Iris pigment epithelial cell (primary cell): ENCODE data around the gene ARID1B.

Source experiments
- DNase-seq: peaks from one replicate; pipeline ENCODE4 v3.0.0-alpha.2; 2011; ENCODE audit warnings: low read depth

ARID1B gene

GRCh38 chr6:156852147-156852857 is 75.1 kb downstream of the ARID1B start:
- no peak for DNase-seq

GRCh38 chr6:156852858-156853216 is 75.7 kb downstream of the ARID1B start:
- no peak for DNase-seq

GRCh38 chr6:156853733-156854132 is 76.6 kb downstream of the ARID1B start:
- no peak for DNase-seq

GRCh38 chr6:156854466-156855161 is 77.4 kb downstream of the ARID1B start:
- DNase-seq: no peak

- DNase-seq: peak; percentile 71
Observed at GRCh38 chr6:156857573-156857972, 80.4 kb downstream of the ARID1B start.

- DNase-seq: no peak
Observed at GRCh38 chr6:156859686-156860085, 82.5 kb downstream of the ARID1B start.

GRCh38 chr6:156862711-156863110 is 85.5 kb downstream of the ARID1B start:
- DNase-seq: no peak

- DNase-seq: no peak
Observed at GRCh38 chr6:156863504-156863903, 86.3 kb downstream of the ARID1B start.

GRCh38 chr6:156864557-156864956 is 87.4 kb downstream of the ARID1B start:
- peak; percentile 79 for DNase-seq

GRCh38 chr6:156865019-156865629 is 87.9 kb downstream of the ARID1B start:
- DNase-seq: peak; percentile 78

GRCh38 chr6:156866220-156867015 is 89.2 kb downstream of the ARID1B start:
- peak; percentile 62 for DNase-seq

- DNase-seq: no peak
Observed at GRCh38 chr6:156867121-156867520, 89.9 kb downstream of the ARID1B start.

- DNase-seq: no peak
Observed at GRCh38 chr6:156868385-156868784, 91.2 kb downstream of the ARID1B start.

- DNase-seq: no peak
Observed at GRCh38 chr6:156869980-156870398, 92.8 kb downstream of the ARID1B start.

GRCh38 chr6:156870924-156871539 is 93.9 kb downstream of the ARID1B start:
- DNase-seq: no peak

GRCh38 chr6:156872903-156873302 is 95.7 kb downstream of the ARID1B start:
- DNase-seq: no peak

GRCh38 chr6:156873654-156874380 is 96.6 kb downstream of the ARID1B start:
- DNase-seq: no peak

- no peak for DNase-seq
Observed at GRCh38 chr6:156875062-156875461, 97.9 kb downstream of the ARID1B start.

- DNase-seq: no peak
Observed at GRCh38 chr6:156876302-156876701, 99.1 kb downstream of the ARID1B start.

GRCh38 chr6:156877126-156877863 is 100.1 kb downstream of the ARID1B start:
- DNase-seq: no peak

GRCh38 chr6:156878681-156879080 is 101.5 kb downstream of the ARID1B start:
- DNase-seq: no peak
